Measurements from ENCODE around the gene ATG5. TPM values are rescaled to one million over a fixed set of nuclear protein-coding genes. Genes with fewer than 3 reads are reported as not detected.

Gene ATG5
- polyA plus RNA-seq, 1 donor from 2014 or later = 45.5 TPM

- H3K4me2 ChIP-seq (ENCODE audit: low read length) = no peak overlapping the region
- no peaks in the 10 kb centered on the region for H3K79me2 ChIP-seq (replicated peaks; ENCODE audit: insufficient read depth, low read length)
- H3K9me2 ChIP-seq (ENCODE audit: insufficient read depth, low read length) = no peaks in the 10 kb centered on the region
- no peaks in the 10 kb centered on the region for H3K9me3 ChIP-seq (ENCODE audit: low read length)
- H3K27me3 ChIP-seq (ENCODE audit: insufficient read depth, low read depth, low read length) = no peaks in the 10 kb centered on the region
- H3K36me3 ChIP-seq (ENCODE audit: insufficient read depth, low read length) = peaks cover 4% of the 10 kb centered on the region
- H2AFZ ChIP-seq (ENCODE audit: low read depth, low read length) = no peak overlapping the region
- no peak overlapping the region for H3K9ac ChIP-seq (ENCODE audit: low read length)
- no peaks in the 10 kb centered on the region for H4K20me1 ChIP-seq (ENCODE audit: insufficient read depth)
- peak overlapping the region; percentile 23 for H3K4me3 ChIP-seq (ENCODE audit: low read length)
- no peak for TF ChIP-seq RAD21 (conservative IDR thresholded peaks at IDR 0.05)
- TF ChIP-seq EP300 (conservative IDR thresholded peaks at IDR 0.05; ENCODE audit: poor library complexity, severe bottlenecking) = no peak
- TF ChIP-seq EZH2 (IDR thresholded peaks at IDR 0.05; ENCODE audit: borderline replicate concordance, insufficient read depth, low read length, poor library complexity, severe bottlenecking) = no peak
- TF ChIP-seq REST (IDR thresholded peaks at IDR 0.05; ENCODE audit: borderline replicate concordance) = no peak
- TF ChIP-seq CTCF (IDR thresholded peaks at IDR 0.05; ENCODE audit: poor library complexity, severe bottlenecking) = no peak
- no peak for TF ChIP-seq TAF1 (IDR thresholded peaks at IDR 0.05; ENCODE audit: low read depth)
- no peak for TF ChIP-seq POLR2AphosphoS5 (IDR thresholded peaks at IDR 0.05)
- no peak for TF ChIP-seq SMC3 (conservative IDR thresholded peaks at IDR 0.05; ENCODE audit: poor library complexity)
- no peak for TF ChIP-seq MXI1 (conservative IDR thresholded peaks at IDR 0.05; ENCODE audit: poor library complexity, severe bottlenecking)
- peak overlapping the region; percentile 25 for H3K27ac ChIP-seq (ENCODE audit: low read length)
- peaks cover under 1% of the 10 kb centered on the region for H3F3A ChIP-seq (ENCODE audit: insufficient read depth, low read length, poor library complexity, severe bottlenecking)
Observed at GRCh38 chr6:106250953-106251352, 74.6 kb downstream of the ATG5 start.

GRCh38 chr6:106249658-106250057 is 75.9 kb downstream of the ATG5 start:
- Histone ChIP-seq H4K20me1 (ENCODE audit: insufficient read depth) (no peaks in the 10 kb centered on the region), H3K79me2 (replicated peaks; ENCODE audit: insufficient read depth, low read length) (no peaks in the 10 kb centered on the region), H3K27ac (ENCODE audit: low read length) (no peak overlapping the region)

More at GRCh38 chr6:106249658-106250057, 75.9 kb downstream of the ATG5 start:
- no peaks in the 10 kb centered on the region for H3K27me3 ChIP-seq (ENCODE audit: insufficient read depth, low read depth, low read length)
- TF ChIP-seq EZH2 (IDR thresholded peaks at IDR 0.05; ENCODE audit: borderline replicate concordance, insufficient read depth, low read length, poor library complexity, severe bottlenecking) (no peak), TAF1 (IDR thresholded peaks at IDR 0.05; ENCODE audit: low read depth) (no peak), EP300 (conservative IDR thresholded peaks at IDR 0.05; ENCODE audit: poor library complexity, severe bottlenecking) (no peak), REST (IDR thresholded peaks at IDR 0.05; ENCODE audit: borderline replicate concordance) (no peak), RAD21 (conservative IDR thresholded peaks at IDR 0.05) (no peak), POLR2AphosphoS5 (IDR thresholded peaks at IDR 0.05) (no peak), MXI1 (conservative IDR thresholded peaks at IDR 0.05; ENCODE audit: poor library complexity, severe bottlenecking) (no peak), CTCF (IDR thresholded peaks at IDR 0.05; ENCODE audit: poor library complexity, severe bottlenecking) (no peak), SMC3 (conservative IDR thresholded peaks at IDR 0.05; ENCODE audit: poor library complexity) (no peak)
- peaks cover 4% of the 10 kb centered on the region for H3K36me3 ChIP-seq (ENCODE audit: insufficient read depth, low read length)
- H3K9me3 ChIP-seq (ENCODE audit: low read length) = no peaks in the 10 kb centered on the region
- no peak overlapping the region for H2AFZ ChIP-seq (ENCODE audit: low read depth, low read length)
- no peak overlapping the region for H3K9ac ChIP-seq (ENCODE audit: low read length)
- no peak overlapping the region for H3K4me3 ChIP-seq (ENCODE audit: low read length)
- no peaks in the 10 kb centered on the region for H3K9me2 ChIP-seq (ENCODE audit: insufficient read depth, low read length)
- no peaks in the 10 kb centered on the region for H3F3A ChIP-seq (ENCODE audit: insufficient read depth, low read length, poor library complexity, severe bottlenecking)
- H3K4me2 ChIP-seq (ENCODE audit: low read length) = no peak overlapping the region

Data from neural cell (in vitro differentiated cells).